Embryonic facial prominence (tissue), 1 donor: Measurements from ENCODE around the gene TAS2R39.

Experiments
- DNase-seq: peaks from one replicate; pipeline ENCODE4 v3.0.0-alpha.2; 2016; ENCODE audit errors: extremely low spot score

The TAS2R39 gene

DNA sequence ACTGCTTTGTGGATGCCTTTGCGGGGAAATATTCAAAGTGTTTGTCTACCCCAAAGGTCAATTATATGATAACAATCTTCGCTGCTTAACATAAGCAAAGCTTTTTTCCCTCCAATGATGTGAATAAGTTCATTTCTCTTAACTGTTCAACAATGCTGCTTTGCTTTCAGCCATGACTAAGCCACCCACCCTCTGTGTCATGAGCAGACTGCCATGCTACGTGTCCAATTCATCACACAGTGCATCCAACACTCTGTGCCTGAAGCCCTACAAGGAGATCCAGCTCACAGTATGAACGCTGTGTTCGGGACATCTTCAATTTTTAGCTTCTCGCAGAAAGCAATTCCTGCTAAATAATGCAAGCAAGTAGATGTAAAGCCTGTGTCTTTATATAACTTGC is 32.9 kb downstream of the TAS2R39 start:
- no peak for DNase-seq

DNA sequence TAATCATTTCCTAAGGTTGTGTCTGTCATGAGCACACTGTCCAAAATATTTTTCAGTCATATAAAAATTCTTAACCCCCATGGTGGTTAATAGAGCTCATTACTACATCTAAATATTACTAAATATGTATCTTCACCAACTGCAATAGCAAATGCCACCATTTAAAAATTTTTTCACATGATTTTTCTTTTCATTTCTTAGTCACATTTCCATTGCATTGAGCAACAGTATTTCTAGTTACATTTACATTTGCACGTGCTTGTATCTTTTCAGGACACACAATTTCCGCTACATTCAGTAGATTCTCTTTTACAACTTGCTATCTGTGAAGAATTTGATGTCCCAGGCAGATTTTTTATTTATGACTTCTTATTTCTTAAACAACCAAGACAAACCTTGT is 33.5 kb downstream of the TAS2R39 start:
- DNase-seq, result no peak

DNA sequence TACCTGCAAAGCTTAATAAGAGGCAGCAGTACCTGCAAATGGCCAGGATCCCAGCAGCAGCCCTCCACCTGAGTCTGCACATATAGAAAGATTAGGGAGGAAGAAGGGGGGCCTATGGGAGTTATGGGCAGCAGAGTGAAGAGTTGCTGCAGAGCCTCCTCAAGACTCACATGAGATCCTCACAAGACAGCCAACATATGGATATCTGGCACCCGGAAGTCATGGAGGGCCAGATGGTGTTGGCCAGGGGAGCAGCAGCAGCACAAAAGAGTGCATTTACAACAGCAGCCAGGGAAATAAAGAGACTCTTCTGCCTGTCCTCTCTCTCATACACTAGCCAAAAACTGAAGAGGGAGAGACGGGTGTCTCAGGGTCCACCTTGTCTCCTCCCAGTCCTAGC is 34.6 kb downstream of the TAS2R39 start:
- no peak for DNase-seq

DNA sequence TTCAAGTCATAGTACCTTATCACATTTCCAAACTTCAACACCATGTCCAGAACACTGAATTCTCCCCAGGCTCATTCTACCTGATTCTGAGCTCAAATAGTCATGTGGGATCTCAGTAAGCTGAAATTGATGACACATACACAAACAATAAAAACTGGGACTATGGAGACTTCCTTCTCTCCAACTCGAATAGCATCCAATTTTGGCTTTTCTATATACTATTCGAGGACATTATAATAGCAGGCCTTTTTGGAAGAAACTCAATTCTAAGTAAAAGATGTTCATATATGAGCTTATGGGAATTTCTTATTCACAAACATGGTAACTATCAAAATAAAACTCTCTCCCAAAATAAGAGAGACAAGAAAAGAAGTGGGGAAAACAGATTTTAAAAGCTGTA is 38.1 kb downstream of the TAS2R39 start:
- DNase-seq, result no peak

DNA sequence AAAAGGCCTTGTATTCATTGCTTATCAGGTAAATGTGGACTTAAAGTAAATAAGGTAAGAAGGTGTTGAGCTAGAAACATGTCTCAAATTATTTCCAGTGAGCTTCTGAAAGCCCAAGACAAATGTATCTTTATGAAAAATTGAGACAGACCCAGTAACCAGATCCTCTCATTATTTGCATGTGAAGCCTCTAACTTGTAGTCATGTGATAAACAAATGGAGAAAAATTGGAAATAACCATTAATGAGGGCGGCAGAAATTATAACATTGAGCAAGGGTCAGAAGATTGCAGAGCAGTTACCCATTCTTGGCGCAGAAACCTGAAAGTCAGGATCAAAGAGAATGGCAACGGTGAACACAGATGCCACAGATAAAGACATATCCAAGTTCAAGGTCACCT is 38.5 kb downstream of the TAS2R39 start, which contains the start of gene TAS2R40:
Gene TAS2R40, plus strand, starts transcription at position 301 of the 400 bp plus-strand sequence. Its CDS starts 42 bp downstream, at position 343.
- no peak for DNase-seq

DNA sequence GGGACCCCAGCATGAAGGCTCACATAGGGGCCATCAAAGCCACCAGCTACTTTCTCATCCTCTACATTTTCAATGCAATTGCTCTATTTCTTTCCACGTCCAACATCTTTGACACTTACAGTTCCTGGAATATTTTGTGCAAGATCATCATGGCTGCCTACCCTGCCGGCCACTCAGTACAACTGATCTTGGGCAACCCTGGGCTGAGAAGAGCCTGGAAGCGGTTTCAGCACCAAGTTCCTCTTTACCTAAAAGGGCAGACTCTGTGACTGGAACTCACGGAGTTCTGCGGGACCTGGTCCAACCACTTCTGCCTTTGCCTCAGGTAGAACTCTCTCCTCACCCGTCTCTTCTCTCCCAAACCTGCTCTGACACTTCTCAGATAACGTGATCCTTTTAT is 39.6 kb downstream of the TAS2R39 start:
- no peak for DNase-seq

DNA sequence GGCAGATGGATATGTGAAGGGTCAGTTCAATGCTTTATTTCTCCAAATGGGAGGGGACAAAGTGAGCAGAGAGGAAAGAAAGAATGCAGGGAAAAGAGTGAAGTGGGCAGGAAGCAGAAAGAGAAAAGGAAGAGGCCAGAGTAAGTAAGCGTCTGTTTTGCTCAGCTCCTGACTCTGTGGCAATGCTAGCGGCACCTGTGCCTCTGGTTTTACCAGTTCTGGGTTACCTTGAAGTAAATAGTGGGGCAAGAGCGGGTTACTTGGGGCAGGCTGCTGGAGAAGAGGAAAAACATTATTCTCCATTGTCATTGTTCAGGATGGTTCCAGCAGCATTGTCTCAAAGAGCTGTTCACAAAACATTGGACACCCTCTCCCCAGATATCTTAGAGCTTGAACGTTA is 40.6 kb downstream of the TAS2R39 start:
- no peak for DNase-seq

DNA sequence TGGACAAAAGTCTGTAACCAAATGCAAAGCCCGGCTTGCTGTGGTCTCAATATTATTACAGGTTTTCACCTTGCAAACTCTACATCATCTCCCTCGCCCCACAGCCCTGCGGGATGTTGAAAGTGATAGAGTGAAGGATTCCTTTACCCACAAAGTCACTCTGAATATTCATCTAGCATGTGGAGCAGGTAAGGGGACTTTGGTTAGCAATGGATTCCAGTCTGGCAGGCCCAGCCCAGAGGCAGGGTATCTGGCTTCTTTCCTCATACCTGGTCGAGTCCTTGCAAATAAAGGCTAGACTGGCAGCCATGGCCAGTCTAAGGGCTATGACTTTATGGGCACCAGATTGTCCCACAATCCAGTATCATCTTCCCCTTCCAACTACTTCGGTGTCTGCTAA is 41.8 kb downstream of the TAS2R39 start:
- DNase-seq, result no peak

DNA sequence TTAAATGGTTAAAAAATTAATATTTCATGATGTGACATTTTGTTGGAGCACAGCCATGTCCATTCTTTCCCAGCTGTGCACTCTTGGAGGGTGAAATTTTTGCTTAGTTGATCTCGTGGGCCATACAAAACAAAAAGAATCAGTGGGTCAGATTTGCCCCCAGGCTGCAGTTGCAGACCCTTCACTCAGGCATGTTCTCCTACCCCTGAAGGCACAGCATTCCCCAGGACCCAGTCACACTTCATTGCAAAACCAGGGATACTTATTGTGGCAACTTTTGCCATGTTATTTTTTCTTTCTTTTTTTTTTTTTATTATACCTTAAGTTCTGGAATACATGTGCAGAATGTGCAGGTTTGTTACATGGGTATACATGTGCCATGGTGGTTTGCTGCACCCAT is 44.6 kb downstream of the TAS2R39 start:
- DNase-seq, result no peak

DNA sequence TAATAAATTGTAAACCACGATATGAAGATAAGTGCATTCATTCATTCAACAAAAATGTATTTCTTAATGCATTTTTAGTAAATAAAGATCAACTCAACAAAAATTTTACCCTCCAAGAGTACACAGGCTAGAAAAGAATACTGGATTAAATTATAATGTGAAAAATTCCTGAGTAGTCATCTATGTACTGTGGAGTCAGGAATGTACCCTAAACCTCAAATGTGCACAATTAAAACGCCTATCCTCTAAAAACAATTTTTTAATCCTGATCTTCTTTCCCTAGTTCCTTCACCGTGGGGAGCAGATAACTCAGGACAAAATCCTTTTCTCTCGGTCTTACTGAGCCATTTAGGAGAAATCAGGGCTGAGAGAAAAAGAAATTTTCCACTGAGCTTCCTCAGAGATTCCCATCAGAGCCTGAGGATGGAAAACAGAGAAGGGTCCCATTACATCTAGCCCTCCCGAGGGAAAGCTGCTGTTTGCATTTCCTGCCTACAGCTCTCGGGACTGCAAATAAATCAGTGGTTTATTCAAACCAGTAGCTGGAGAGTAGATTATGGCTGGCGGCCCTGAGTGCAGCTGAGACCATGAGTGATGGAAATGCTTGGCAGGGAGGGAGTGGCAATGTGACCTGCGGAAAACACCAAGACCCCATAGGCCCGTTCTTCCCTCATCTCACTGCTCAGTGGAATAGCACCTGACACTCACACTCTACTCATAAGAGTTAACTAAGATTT is 46.0 kb downstream of the TAS2R39 start:
- no peak for DNase-seq

DNA sequence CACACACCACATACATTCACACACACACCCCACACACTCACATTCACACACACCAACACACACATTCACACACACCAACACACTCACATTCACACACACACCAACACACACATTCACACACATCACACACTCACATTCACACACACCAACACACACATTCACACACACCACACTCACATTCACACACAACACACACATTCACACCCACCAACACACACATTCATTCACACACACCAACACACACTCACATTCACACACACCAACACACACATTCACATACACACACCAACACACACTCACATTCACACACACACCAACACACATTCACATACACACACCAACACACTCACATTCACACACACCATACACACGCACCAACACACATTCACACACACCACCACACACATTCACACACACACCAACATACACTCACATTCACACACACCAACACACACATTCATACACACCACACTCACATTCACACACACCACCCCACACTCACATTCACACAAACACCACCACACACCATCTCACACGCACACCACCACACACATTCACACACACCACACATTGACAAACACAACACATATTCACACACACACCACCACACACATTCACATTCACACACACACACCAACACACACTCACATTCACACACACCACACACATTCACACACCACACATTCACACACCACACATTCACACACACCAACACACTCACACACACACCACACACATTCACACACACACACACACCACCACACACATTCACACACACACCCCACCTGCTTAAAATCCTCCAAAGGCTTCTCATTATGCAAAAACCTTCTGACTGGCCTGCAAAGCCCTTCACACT is 47.6 kb downstream of the TAS2R39 start:
- no peak for DNase-seq
